Hepatocyte (in vitro differentiated cells): Measurements from ENCODE around the gene C15orf39.
"Not testable (repeated sequence)": the region's sequence is repeated elsewhere in the genome, so short reads cannot be mapped to it uniquely, and the experiment has no call there.

Experiments
- EZH2 ChIP-seq: fragments of 200-600 bp; sonication (generic); IDR thresholded peaks from 2 replicates; pipeline ENCODE4 v1.6.1; 2016; ENCODE audit warnings: antibody characterized with exemption, mild to moderate bottlenecking, borderline replicate concordance
- TF ChIP-seq, protein P1 (sequence below): fragments of 200-600 bp; sonication (generic); IDR thresholded peaks from 2 replicates; pipeline ENCODE4 v1.5.1; 2016; ENCODE audit warnings: antibody characterized with exemption, mild to moderate bottlenecking; ENCODE audit not compliant: poor library complexity

DNA sequence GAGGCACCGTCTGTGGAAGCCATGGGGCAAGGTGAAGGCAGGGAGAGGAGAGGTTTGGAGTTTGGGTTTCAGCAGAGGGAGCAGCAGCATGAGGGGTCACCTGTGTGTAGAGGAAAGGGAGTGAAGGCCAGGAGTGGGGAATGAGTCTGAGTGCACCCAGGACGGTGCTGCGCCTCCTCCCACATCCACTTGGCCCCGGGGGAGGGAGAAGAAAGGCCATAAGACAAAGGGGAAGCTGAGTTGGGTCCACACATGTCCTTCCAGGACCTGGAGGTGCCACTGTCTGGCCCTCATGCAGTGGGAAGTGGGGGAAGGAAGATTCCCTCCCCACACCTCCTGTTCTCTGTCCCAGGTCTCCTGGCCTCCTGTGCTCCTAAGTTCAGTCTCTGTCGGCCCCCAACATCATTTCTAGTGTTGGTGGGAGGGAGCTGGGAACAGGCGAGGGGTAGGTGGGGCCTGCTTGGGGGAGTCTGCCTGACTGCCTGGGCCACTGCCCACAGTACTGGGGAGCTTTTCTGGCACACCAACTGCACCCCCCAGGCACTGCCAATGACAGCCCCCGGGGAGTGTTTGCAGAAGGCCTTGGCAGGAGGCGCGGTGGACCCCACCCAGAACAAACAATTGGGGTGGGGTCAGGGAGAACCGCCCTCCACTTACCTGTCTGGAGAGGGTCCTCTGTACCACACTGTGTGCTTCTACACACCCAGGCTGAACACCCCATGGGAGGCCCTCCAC lies 23.6 kb downstream of the C15orf39 start:
- TF ChIP-seq, protein P1, sequence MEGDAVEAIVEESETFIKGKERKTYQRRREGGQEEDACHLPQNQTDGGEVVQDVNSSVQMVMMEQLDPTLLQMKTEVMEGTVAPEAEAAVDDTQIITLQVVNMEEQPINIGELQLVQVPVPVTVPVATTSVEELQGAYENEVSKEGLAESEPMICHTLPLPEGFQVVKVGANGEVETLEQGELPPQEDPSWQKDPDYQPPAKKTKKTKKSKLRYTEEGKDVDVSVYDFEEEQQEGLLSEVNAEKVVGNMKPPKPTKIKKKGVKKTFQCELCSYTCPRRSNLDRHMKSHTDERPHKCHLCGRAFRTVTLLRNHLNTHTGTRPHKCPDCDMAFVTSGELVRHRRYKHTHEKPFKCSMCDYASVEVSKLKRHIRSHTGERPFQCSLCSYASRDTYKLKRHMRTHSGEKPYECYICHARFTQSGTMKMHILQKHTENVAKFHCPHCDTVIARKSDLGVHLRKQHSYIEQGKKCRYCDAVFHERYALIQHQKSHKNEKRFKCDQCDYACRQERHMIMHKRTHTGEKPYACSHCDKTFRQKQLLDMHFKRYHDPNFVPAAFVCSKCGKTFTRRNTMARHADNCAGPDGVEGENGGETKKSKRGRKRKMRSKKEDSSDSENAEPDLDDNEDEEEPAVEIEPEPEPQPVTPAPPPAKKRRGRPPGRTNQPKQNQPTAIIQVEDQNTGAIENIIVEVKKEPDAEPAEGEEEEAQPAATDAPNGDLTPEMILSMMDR = not testable (repeated sequence)
- TF ChIP-seq EZH2 = not testable (repeated sequence)
